Panc1 (cell line): ENCODE results near the gene WDFY3.

Source experiments
- POLR2AphosphoS5 ChIP-seq: IDR thresholded peaks from 2 replicates; pipeline ENCODE4 v1.6.1; 2012; ENCODE audit warnings: mild to moderate bottlenecking, low read depth, low read length, moderate library complexity
- SIN3A ChIP-seq: IDR thresholded peaks from 2 replicates; pipeline ENCODE4 v1.6.1; 2012; ENCODE audit warnings: low read depth, mild to moderate bottlenecking, low read length, moderate library complexity, borderline replicate concordance; ENCODE audit not compliant: insufficient read depth
- TCF7L2 ChIP-seq: IDR thresholded peaks from 2 replicates; pipeline ENCODE4 v1.6.1; 2011; ENCODE audit warnings: mild to moderate bottlenecking, low read depth, low read length, inconsistent platforms
- TF ChIP-seq, protein P1 (sequence below): fragments of 450-650 bp; IDR thresholded peaks from 2 replicates; pipeline ENCODE4 v1.5.1; 2017; ENCODE audit warnings: mild to moderate bottlenecking
- TF ChIP-seq, protein P2 (sequence below), 2 experiments: IDR thresholded peaks; 2 replicates each; pipeline ENCODE4 v1.6.1; 2011 to 2012; ENCODE audit warnings: low read depth in 2 of 2, control low read depth in 1 of 2, low read length in 1 of 2, mild to moderate bottlenecking in 1 of 2, moderate library complexity in 1 of 2; ENCODE audit not compliant: insufficient read depth in 1 of 2

DNA sequence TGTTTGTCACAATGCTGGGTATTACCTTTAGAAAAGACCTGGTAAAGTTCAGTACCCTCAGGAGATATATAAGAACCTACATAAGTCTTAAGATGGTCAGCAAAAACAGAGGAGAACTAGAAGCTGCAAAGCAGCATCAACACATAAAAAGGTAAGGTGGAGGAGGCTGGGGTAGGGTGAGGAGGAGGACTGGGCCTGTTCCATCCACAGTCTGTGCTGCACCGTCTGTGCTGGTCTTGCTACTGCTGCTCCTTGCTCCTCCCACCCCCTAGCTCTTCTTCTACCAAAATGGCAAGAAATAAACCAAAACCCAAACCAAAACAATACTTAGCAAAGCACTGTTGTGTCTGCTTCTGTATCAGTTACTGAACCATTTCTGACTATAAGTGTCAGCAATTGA lies 281.4 kb downstream of the WDFY3 start:
- TF ChIP-seq, protein P1, sequence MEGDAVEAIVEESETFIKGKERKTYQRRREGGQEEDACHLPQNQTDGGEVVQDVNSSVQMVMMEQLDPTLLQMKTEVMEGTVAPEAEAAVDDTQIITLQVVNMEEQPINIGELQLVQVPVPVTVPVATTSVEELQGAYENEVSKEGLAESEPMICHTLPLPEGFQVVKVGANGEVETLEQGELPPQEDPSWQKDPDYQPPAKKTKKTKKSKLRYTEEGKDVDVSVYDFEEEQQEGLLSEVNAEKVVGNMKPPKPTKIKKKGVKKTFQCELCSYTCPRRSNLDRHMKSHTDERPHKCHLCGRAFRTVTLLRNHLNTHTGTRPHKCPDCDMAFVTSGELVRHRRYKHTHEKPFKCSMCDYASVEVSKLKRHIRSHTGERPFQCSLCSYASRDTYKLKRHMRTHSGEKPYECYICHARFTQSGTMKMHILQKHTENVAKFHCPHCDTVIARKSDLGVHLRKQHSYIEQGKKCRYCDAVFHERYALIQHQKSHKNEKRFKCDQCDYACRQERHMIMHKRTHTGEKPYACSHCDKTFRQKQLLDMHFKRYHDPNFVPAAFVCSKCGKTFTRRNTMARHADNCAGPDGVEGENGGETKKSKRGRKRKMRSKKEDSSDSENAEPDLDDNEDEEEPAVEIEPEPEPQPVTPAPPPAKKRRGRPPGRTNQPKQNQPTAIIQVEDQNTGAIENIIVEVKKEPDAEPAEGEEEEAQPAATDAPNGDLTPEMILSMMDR: no peak
- TF ChIP-seq POLR2AphosphoS5 (no peak), TCF7L2 (no peak), SIN3A (no peak)
- TF ChIP-seq, protein P2, sequence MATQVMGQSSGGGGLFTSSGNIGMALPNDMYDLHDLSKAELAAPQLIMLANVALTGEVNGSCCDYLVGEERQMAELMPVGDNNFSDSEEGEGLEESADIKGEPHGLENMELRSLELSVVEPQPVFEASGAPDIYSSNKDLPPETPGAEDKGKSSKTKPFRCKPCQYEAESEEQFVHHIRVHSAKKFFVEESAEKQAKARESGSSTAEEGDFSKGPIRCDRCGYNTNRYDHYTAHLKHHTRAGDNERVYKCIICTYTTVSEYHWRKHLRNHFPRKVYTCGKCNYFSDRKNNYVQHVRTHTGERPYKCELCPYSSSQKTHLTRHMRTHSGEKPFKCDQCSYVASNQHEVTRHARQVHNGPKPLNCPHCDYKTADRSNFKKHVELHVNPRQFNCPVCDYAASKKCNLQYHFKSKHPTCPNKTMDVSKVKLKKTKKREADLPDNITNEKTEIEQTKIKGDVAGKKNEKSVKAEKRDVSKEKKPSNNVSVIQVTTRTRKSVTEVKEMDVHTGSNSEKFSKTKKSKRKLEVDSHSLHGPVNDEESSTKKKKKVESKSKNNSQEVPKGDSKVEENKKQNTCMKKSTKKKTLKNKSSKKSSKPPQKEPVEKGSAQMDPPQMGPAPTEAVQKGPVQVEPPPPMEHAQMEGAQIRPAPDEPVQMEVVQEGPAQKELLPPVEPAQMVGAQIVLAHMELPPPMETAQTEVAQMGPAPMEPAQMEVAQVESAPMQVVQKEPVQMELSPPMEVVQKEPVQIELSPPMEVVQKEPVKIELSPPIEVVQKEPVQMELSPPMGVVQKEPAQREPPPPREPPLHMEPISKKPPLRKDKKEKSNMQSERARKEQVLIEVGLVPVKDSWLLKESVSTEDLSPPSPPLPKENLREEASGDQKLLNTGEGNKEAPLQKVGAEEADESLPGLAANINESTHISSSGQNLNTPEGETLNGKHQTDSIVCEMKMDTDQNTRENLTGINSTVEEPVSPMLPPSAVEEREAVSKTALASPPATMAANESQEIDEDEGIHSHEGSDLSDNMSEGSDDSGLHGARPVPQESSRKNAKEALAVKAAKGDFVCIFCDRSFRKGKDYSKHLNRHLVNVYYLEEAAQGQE (IDR thresholded peaks at IDR 0.05; ENCODE audit: insufficient read depth in 1 of 2, low read depth in 2 of 2, low read length in 1 of 2): no peak
